ENCODE measurements around the gene HSDL1.

HSDL1 gene

DNA sequence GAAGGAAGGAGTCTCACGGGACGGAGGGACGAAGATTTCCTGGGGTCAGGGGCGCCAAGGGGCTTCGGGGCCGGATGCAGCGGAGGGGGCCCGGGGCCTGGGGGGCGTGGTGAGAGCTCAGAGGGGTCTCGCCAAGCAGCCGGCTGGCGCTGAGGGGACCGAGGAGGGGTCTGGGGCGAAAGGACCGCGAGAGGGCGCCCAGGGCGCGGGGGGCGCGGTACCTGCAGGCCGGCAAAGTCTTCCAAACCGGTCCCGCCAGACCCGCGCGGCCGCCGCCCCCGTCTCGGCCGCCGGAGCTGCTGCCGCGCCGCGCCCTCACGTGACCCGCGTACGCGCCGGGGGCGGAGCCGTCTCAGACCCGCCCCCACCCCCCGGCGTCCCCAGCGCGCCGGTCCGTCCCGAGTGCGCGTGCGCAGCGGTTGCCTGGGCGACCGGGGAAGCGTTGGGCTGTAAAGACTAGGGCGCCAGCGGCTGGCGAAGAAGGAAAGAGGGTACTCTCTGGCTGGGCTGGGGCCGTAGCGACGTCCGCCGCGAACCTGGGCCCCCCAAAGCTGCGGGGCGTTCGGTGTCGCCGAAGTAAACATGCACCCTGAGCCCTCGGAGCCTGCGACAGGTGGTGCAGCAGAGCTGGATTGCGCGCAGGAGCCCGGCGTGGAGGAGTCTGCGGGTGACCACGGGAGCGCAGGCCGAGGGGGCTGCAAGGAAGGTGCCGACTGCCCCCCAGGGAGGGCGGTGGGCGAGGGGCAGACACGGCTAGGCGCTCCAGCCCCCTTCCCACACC, at the start of gene HSDL1, which contains the start of gene DNAAF1:
TSS of gene HSDL1 (minus strand) at position 319 of the 781 bp plus-strand sequence. CDS start 13,856 bp downstream, outside the sequence.
TSS of gene DNAAF1 (plus strand) at position 450 of the 781 bp plus-strand sequence. CDS start at position 583, 133 bp downstream.
- DNase-seq = peak; percentile 40

- no peak for DNase-seq
Measured at GRCh38 chr16:84194018-84194417, 49.0 kb upstream of the HSDL1 start.

GRCh38 chr16:84193480-84193879, 48.5 kb upstream of the HSDL1 start:
- no peak for DNase-seq

GRCh38 chr16:84191466-84191865, 46.5 kb upstream of the HSDL1 start:
- no peak for DNase-seq

DNA sequence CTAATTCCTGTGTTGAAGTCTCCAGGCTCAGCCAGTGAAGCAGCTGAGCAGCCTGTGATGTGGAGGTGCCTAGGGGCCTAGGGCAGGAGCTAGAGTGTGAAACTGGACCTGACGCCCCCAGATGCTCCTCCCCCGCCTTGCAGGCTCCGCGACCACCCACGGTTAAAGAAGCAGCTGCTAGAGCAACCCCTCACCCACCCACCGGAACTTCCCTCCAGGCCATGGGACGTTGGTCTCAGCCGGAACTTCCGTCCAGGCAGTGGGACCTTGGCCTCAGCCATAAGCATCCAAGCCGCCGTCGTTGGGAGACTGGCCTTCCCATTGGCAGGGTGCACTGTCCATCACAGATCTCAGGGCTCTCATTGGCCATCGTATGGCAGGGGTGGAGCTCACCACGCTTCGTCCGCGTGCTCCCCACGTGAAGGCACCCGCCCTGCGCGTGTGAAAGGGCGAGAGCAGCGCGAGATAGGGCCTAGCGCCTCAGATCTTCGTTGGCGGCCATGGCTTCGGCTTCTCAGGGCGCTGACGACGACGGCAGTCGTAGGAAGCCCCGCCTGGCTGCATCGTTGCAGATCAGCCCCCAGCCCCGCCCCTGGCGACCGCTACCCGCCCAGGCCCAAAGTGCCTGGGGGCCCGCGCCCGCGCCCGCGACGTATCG, 45.9 kb upstream of the HSDL1 start, which contains the start of gene ADAD2:
TSS of gene ADAD2 (plus strand) at position 427 of the 658 bp plus-strand sequence. CDS start at position 501, 74 bp downstream.
- no peak for DNase-seq

DNA sequence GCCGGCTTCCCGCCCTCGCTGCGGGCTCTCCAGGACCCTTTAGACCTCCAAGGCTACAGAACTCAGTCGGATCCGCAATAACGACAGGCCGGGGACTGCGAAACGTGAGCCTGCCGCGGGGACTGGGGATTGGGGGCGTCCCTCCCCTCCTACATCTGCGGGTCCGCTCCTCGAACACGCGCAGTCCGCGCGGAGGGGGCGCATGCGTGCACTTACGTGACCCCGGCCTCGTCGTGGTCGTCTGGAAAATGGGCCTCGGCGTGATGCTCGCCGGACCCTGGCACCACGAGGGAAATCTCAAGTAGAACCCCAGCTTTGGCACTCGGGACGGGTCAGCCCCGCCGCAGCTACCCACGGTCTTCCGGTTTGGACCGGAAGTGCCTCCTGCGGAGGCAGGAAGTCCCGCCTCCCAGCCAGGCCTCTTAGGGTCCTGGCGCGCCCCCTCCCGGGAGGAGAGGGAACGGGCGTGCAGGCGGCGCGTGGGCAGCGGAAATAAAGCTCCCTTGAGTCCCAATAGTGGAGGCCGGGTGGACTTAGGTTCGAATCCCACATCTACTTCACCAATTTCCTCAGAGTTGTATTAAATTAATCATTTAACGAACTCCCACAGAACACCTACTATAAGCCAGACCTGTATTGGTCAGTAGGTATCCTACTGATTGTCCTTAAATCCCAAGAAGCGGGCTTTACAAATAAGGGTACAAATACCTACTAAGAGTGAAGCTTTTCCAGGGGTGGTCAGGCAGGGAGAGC, 41.9 kb upstream of the HSDL1 start, which contains the start of gene TAF1C:
TSS of gene TAF1C (minus strand) at position 373 of the 753 bp plus-strand sequence. CDS start 2,069 bp downstream, outside the sequence.
- peak; percentile 82 for DNase-seq

GRCh38 chr16:84184775-84185174, 39.8 kb upstream of the HSDL1 start:
- no peak for DNase-seq

DNA sequence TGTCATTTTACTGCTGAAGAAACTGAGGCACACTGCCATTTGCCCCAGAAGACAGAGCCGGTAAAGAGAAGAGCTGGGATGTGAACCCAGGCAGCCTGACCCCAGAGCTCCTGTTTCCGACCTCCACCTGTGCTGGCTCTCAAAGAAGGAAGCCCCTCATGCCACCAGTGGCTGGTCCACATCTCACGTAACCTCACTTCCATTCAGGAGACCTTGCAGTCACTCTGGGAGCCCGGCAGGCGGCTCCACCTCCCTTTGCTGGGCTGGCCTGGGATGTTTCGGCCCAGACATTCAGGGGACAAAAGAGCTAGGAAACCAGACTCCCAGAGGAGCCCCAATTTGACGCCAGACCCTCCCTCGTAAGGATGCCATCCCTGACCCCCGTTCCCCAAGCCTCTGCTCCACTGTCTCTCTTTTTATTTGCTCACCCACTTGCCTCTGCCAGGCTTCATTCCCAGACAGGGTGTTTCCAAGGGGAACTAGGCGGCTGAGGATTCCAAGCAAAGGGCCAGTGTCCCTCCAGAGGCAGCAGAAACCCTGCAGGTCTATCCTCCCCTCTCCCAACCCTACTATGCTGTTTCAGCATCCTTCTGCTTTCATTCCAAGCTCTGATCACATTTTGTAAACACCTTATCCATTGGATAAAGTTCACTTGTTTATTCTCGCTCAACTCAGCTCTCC, 39.1 kb upstream of the HSDL1 start:
- DNase-seq = peak; percentile 11

DNA sequence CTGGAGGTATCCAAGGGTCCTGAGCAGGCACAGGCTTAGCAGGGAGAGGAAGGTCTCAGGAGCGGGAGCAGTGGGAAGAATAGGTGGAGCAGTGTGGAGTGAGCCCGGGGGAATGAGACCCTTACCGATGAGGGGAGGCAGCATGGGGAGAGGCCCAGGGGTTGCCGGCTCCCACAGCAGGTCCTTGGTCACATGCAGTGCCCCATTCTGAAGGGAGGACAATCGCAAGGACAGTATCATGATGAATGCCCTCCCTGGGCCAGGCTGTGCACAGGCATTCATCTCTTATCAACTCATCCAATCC, 38.5 kb upstream of the HSDL1 start:
- no peak for DNase-seq

DNA sequence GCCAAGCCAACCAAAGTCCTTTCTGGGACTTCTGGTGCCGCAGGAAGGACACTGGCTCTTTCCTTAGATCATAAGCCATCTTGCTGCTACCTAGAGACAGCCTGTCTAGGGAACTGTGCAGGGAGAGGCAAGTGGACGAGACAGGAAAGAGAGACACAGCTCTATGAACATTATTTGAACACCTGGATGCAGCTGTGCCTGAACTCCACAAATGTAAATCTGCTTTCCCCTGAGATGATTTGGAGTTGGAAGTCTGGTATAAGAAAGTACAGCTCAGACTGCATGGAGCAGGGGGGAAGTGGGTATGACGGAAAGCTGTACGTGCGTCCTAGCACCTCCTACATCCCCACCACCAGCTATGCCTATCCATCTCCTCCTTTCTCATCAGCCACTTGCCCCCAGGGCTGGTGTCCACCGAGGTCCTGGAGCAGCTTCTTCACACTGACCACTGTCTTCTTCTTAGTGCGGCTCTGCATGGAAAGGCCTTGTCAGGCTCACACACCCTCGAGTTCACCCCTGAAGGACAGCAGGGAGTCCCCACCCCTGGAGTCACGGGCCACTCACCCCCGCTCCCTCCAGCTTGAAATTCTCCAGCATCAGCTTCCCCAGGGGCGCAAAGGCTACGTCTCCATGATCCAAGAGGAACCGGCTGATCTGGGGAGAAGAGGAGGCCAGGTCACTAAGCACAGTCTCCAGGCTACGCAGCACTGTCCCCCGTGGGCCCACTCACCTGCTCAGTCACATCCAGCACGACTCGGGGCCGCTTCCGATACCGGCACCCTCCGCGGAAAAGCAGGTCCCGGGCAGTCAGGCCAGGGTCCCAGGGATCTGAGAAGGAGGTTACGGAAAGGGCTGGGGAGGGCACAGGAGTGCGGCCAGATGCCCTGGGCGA, 37.9 kb upstream of the HSDL1 start:
- no peak for DNase-seq

DNA sequence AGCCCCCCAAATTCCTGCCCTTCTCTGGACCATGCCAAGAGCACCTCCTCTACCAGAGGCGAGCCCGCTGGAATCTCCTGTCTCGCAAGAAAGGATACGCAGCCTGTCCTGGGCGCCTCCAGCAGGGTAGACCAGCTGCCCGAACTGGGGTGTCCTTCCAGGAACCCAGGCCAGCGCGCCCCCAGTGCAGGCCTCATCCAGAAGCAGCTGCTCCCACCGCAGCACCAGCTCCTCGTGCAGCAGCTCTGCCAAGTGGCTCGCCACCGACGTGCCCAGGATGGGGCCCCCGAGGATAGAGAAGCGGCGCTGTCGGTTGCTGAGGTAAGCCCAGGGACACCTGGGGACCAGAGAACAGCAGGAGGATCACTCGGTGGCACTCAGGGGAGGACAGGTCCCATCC, 37.1 kb upstream of the HSDL1 start:
- no peak for DNase-seq

GRCh38 chr16:84181144-84181915, 36.4 kb upstream of the HSDL1 start:
- DNase-seq = no peak

GRCh38 chr16:84180519-84181140, 35.7 kb upstream of the HSDL1 start:
- DNase-seq = no peak

- DNase-seq = no peak
Measured at GRCh38 chr16:84179612-84180320, 34.8 kb upstream of the HSDL1 start.

GRCh38 chr16:84178892-84179611, 34.1 kb upstream of the HSDL1 start:
- no peak for DNase-seq

GRCh38 chr16:84178146-84178765, 33.3 kb upstream of the HSDL1 start:
- no peak for DNase-seq

- no peak for DNase-seq
Measured at GRCh38 chr16:84177741-84178073, 32.7 kb upstream of the HSDL1 start.

DNA sequence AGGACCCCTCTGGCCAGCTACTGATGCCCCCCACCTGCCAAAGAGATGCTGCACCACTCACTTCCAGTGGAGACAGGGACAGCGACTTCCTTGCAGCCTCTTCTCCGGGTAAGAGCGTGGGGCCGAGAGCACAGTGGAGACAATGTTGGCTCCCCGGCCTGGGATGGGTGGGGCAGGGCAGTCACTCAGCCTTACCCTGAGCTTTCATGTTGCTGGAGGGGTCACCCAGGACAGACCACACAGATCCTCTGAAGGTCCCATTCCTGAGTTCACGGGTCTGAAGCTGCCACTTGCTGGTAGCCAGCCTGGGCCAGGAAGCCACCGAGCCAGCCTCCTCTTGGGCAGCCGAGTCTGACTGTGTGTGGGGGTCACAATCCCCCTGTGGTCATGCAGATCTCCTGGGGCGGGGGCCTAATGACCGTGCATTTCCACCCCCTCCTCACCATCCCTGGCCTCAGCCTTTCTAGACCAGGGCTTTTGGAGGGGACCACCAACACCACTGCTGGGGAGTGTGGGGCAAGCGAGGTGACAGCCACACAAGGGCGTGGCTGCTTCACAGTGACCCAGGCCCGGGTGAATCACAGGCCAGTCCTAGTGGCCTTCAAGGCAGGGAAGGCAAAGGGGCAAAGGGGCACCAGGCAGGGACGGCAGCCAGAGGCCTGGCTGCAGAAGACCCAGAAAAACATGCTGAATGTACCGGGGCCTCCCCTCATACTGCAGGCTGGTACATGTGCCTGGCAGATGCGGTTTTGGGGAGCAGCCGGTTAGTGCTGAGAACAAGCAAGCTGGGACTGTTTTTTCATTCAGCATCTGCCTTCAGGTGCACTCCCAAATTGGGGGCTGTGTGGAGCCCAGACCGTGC, 31.4 kb upstream of the HSDL1 start:
- DNase-seq = no peak

Measured in NCI-H1694 treated with DMSO at 0.1 percent for 48 hours (cell line).